GM18907 (cell line): Measurements from ENCODE around the gene SOWAHB.
A peak's percentile ranks its signal among the peaks of the same experiment; 100 is the strongest.

Source experiments
- ATAC-seq: cut with Tn5 transposase; IDR thresholded peaks from one replicate; pipeline ENCODE4 v1.9.1; 2021; ENCODE audit warnings: mild to moderate bottlenecking, moderate library complexity; ENCODE audit not compliant: unreplicated experiment

The SOWAHB gene

GRCh38 chr4:76856243-76857073 is 41.5 kb downstream of the SOWAHB start:
- no peak for ATAC-seq

DNA sequence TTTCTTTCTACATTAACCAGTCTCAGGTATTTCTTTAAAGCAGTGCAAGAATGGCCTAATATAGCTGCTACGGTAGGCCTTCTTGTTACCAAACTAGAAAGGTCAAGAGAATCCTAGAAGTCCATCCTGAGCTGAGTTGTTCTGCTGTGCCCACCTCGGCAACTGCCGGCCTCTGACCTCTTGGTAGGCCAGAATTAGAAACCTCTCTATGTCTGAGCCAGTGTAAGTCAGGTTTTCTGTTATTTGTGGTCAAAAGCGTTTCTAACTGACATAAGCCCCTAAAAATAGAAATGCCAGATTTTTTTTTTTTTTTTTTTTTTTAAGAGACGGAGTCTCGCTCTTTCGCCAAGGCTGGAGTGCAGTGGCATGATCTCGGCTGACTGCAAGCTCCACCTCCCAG is 43.1 kb downstream of the SOWAHB start:
- peak; percentile 78 for ATAC-seq

DNA sequence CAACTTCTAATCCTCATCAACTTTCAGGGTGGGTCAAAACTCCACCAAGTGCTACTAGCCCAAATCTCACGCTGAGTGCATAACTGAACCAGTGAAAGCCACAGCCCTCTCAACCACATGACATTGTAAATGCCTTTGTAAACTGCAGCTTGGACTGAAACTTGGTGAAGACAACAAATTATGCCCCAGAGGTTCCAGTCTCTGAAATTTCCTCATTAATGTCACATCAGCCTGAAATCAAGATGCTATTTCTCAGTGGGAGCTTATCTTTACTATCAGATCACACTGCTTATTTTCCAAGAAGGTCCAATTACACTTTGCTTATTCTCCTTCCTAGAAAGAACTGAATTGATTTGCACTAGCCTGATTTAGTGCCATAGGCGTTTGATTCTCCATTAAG is 46.6 kb downstream of the SOWAHB start:
- no peak for ATAC-seq

DNA sequence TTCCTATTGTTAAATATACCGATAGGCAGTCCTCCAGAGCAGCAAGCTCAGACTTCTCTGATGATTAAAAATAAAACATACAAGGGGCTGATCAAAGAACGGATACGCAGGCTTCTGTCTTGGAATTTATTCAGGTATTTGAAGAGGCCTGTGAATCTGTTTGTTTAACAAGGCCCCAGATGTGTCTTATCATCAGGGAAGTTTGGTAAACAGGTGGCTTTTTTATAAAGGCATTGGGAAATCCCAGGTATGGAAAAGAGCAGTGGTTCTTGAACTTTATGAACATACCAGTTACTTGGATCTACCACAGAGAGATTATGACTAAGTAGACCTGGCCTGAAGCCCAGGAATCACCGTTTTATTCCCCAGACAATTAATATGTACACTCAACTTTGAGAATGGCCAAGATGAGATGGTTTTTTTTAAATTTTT is 47.9 kb downstream of the SOWAHB start:
- no peak for ATAC-seq
